Stimulated activated effector memory CD8-positive, alpha-beta T cell treated with anti-CD3 and anti-CD28 coated beads, Interleukin-12 subunit alpha, Interleukin-12 subunit beta, amount 100 ng/mL, for 72 hours (primary cell): ENCODE data around the gene ZSWIM6.

Experiments
- ATAC-seq: fragments of 150-1000 bp; cut with Tn5 transposase; 2 replicates; pipeline ENCODE4 v1.10.0; 2021
- DNase-seq, 2 donors: peaks; one replicate each; pipeline ENCODE4 v3.0.0; 2021 to 2022; ENCODE audit warnings: low spot score in 2 of 2
- H3K27ac Mint-ChIP-seq: one replicate; pipeline ENCODE4 v1.8.0; 2022; ENCODE audit warnings: mild to moderate bottlenecking, mixed read lengths
- H3K36me3 Mint-ChIP-seq: one replicate; pipeline ENCODE4 v1.8.0; 2022; ENCODE audit warnings: mild to moderate bottlenecking, mixed read lengths
- H3K4me1 Mint-ChIP-seq: one replicate; pipeline ENCODE4 v1.8.0; 2022; ENCODE audit warnings: mixed read lengths
- H3K4me3 Mint-ChIP-seq: one replicate; pipeline ENCODE4 v1.8.0; 2022; ENCODE audit warnings: mild to moderate bottlenecking, mixed read lengths
- H3K9me3 Mint-ChIP-seq: one replicate; pipeline ENCODE4 v1.8.0; 2022; ENCODE audit warnings: mixed read lengths

ZSWIM6 gene

GRCh38 chr5:61507232-61507631 is 175.2 kb downstream of the ZSWIM6 start:
- no peak for ATAC-seq
- H3K9me3 Mint-ChIP-seq = peaks cover 4% of the 10 kb centered on the region
- no peak for DNase-seq
- H3K4me1 Mint-ChIP-seq = no peaks in the 10 kb centered on the region
- H3K4me3 Mint-ChIP-seq = no peak overlapping the region
- H3K36me3 Mint-ChIP-seq = no peaks in the 10 kb centered on the region
- no peak overlapping the region for H3K27ac Mint-ChIP-seq

GRCh38 chr5:61516946-61517345 is 184.9 kb downstream of the ZSWIM6 start:
- DNase-seq (no peak), ATAC-seq (no peak)
- Mint-ChIP-seq H3K9me3 (peaks cover 3% of the 10 kb centered on the region), H3K36me3 (peaks cover 3% of the 10 kb centered on the region), H3K4me1 (no peaks in the 10 kb centered on the region), H3K27ac (no peak overlapping the region), H3K4me3 (no peak overlapping the region)

GRCh38 chr5:61519728-61520277 is 187.7 kb downstream of the ZSWIM6 start:
- Mint-ChIP-seq H3K9me3 (no peaks in the 10 kb centered on the region), H3K4me3 (no peak overlapping the region), H3K4me1 (no peaks in the 10 kb centered on the region), H3K36me3 (peaks cover 14% of the 10 kb centered on the region), H3K27ac (no peak overlapping the region)
- no peak for DNase-seq
- ATAC-seq = no peak

- H3K9me3 Mint-ChIP-seq = no peaks in the 10 kb centered on the region
- DNase-seq (no peak), ATAC-seq (no peak)
- H3K4me3 Mint-ChIP-seq = no peak overlapping the region
- no peak overlapping the region for H3K27ac Mint-ChIP-seq
- H3K36me3 Mint-ChIP-seq = peaks cover 38% of the 10 kb centered on the region
- H3K4me1 Mint-ChIP-seq = no peaks in the 10 kb centered on the region
Measured at GRCh38 chr5:61523073-61523472, 191.0 kb downstream of the ZSWIM6 start.

- H3K9me3 Mint-ChIP-seq = no peaks in the 10 kb centered on the region
- H3K4me3 Mint-ChIP-seq = no peak overlapping the region
- DNase-seq (no peak), ATAC-seq (no peak)
- no peaks in the 10 kb centered on the region for H3K4me1 Mint-ChIP-seq
- peaks cover 38% of the 10 kb centered on the region for H3K36me3 Mint-ChIP-seq
- no peak overlapping the region for H3K27ac Mint-ChIP-seq
Measured at GRCh38 chr5:61523997-61524396, 191.9 kb downstream of the ZSWIM6 start.

GRCh38 chr5:61525512-61526206 is 193.6 kb downstream of the ZSWIM6 start:
- Mint-ChIP-seq H3K4me3 (no peak overlapping the region), H3K36me3 (peaks cover 50% of the 10 kb centered on the region), H3K27ac (no peak overlapping the region), H3K4me1 (no peaks in the 10 kb centered on the region), H3K9me3 (no peaks in the 10 kb centered on the region)
- no peak for ATAC-seq
- no peak for DNase-seq

DNA sequence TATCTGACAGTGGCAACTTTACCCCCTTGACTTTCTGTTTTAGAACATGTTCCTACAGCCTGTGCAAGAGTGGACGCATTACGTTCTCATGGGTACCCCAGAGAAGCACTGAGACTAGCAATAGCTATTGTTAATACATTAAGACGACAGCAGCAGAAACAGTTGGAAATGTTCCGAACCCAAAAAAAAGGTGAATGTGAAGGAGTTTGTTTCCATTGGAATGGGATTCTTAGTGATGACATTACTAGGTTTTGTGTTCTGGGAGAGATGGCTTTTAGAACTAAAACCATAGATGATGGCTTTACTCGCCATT is 194.1 kb downstream of the ZSWIM6 start:
- H3K27ac Mint-ChIP-seq = no peak overlapping the region
- H3K4me3 Mint-ChIP-seq = no peak overlapping the region
- H3K4me1 Mint-ChIP-seq = no peaks in the 10 kb centered on the region
- H3K36me3 Mint-ChIP-seq = peaks cover 55% of the 10 kb centered on the region
- ATAC-seq (no peak), DNase-seq (no peak)
- no peaks in the 10 kb centered on the region for H3K9me3 Mint-ChIP-seq

DNA sequence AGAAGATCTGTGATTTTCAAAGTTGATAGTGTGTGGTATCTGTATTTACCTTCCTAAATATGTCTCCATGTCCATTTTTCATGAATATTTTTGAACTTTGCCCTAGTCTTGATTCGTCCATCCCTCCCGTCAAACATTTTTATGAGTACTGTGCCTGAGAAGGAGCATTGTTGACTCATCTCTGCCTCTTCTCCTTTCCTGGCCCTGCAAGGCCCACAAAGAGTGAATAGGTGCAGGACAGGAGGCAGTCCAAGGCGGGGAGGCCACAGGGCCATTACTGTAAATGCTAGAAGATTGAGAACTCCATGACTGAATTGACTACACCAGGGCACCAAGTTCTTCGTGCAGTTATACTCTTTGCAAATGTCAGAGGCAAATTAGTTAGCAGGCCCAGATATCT is 200.9 kb downstream of the ZSWIM6 start:
- Mint-ChIP-seq H3K36me3 (peaks cover 48% of the 10 kb centered on the region), H3K4me3 (no peak overlapping the region)

GRCh38 chr5:61534481-61535267 is 202.6 kb downstream of the ZSWIM6 start:
- peak in 1 of 2 donors; percentile 66 for DNase-seq
- peaks cover 63% of the 10 kb centered on the region for H3K36me3 Mint-ChIP-seq
- H3K27ac Mint-ChIP-seq = peak overlapping the region; percentile 52

More for the DNA sequence above, 200.9 kb downstream of the ZSWIM6 start:
- Mint-ChIP-seq H3K9me3 (peaks cover 3% of the 10 kb centered on the region), H3K4me1 (peaks cover 19% of the 10 kb centered on the region), H3K27ac (no peak overlapping the region)
- ATAC-seq (no peak), DNase-seq (no peak)

GRCh38 chr5:61535828-61536227 is 203.8 kb downstream of the ZSWIM6 start:
- DNase-seq (no peak), ATAC-seq (no peak)
- H3K36me3 Mint-ChIP-seq = peaks cover 63% of the 10 kb centered on the region
- no peak overlapping the region for H3K27ac Mint-ChIP-seq
- peaks cover 3% of the 10 kb centered on the region for H3K9me3 Mint-ChIP-seq
- H3K4me1 Mint-ChIP-seq = peaks cover 25% of the 10 kb centered on the region
- no peak overlapping the region for H3K4me3 Mint-ChIP-seq

More at GRCh38 chr5:61534481-61535267, 202.6 kb downstream of the ZSWIM6 start:
- peak overlapping the region; percentile 17 for H3K4me3 Mint-ChIP-seq
- peaks cover 3% of the 10 kb centered on the region for H3K9me3 Mint-ChIP-seq
- ATAC-seq = peak; percentile 89
- peaks cover 25% of the 10 kb centered on the region for H3K4me1 Mint-ChIP-seq

- H3K4me1 Mint-ChIP-seq = peaks cover 25% of the 10 kb centered on the region
- no peak overlapping the region for H3K27ac Mint-ChIP-seq
- peaks cover 64% of the 10 kb centered on the region for H3K36me3 Mint-ChIP-seq
Measured at GRCh38 chr5:61536922-61537321, 204.9 kb downstream of the ZSWIM6 start.

GRCh38 chr5:61538722-61539501 is 206.9 kb downstream of the ZSWIM6 start:
- DNase-seq = no peak
- Mint-ChIP-seq H3K9me3 (peaks cover 2% of the 10 kb centered on the region), H3K27ac (no peak overlapping the region), H3K4me1 (peaks cover 19% of the 10 kb centered on the region), H3K4me3 (no peak overlapping the region), H3K36me3 (peaks cover 84% of the 10 kb centered on the region)
- no peak for ATAC-seq

More at GRCh38 chr5:61536922-61537321, 204.9 kb downstream of the ZSWIM6 start:
- DNase-seq (no peak), ATAC-seq (no peak)
- H3K9me3 Mint-ChIP-seq = peaks cover 3% of the 10 kb centered on the region
- no peak overlapping the region for H3K4me3 Mint-ChIP-seq

DNA sequence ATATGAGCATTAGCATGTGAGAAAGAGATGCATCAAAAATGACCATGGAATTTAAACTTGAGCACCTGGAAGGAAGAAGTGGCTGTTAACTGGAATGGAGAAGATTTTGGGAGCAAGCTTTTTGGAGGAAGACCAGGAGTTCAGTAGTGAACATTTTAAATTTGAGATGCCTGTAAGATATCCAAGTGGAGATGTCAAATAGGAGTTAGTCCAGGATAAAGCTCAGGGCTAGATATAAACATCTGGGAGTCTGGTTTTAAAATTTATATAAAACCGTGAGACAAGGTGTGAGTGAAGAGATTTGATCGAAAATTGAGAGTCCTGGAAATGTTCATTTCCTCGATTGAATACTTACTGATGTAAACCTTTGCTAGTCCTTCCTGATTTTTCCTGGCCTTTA is 217.5 kb downstream of the ZSWIM6 start:
- DNase-seq (no peak), ATAC-seq (no peak)
- H3K4me3 Mint-ChIP-seq = no peak overlapping the region
- H3K9me3 Mint-ChIP-seq = no peaks in the 10 kb centered on the region
- H3K4me1 Mint-ChIP-seq = no peaks in the 10 kb centered on the region
- no peak overlapping the region for H3K27ac Mint-ChIP-seq
- H3K36me3 Mint-ChIP-seq = peaks cover 16% of the 10 kb centered on the region

- no peaks in the 10 kb centered on the region for H3K4me1 Mint-ChIP-seq
- no peak for ATAC-seq
- no peak overlapping the region for H3K4me3 Mint-ChIP-seq
- H3K36me3 Mint-ChIP-seq = no peaks in the 10 kb centered on the region
- DNase-seq = no peak
- no peak overlapping the region for H3K27ac Mint-ChIP-seq
- no peaks in the 10 kb centered on the region for H3K9me3 Mint-ChIP-seq
Measured at GRCh38 chr5:61551637-61552313, 219.7 kb downstream of the ZSWIM6 start.

DNA sequence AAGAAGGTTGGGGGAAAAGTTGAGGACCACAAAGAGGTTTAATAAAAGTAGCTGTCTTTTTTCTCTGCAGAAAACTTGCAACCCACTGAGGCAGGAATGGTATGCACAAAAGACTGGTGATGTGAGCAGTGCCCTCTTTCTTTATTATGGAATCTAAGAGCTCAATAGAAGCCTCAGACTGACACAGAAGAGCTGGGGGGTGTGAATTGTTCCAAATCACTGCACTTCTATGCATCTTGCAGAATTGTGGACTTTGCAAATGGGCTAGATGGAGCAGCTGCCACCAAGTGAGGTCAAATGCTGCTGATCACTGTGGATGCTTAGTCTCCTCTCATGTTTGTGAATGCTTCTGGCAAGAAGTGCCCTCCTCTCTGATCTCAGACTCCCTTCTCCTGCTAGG is 227.1 kb downstream of the ZSWIM6 start:
- DNase-seq = no peak
- H3K4me1 Mint-ChIP-seq = no peaks in the 10 kb centered on the region
- no peaks in the 10 kb centered on the region for H3K36me3 Mint-ChIP-seq
- H3K9me3 Mint-ChIP-seq = no peaks in the 10 kb centered on the region
- H3K27ac Mint-ChIP-seq = no peak overlapping the region
- ATAC-seq = no peak
- H3K4me3 Mint-ChIP-seq = no peak overlapping the region
